Activated CD4-positive, alpha-beta T cell treated with anti-CD3 and anti-CD28 coated beads for 24 hours (primary cell): ENCODE results near the gene NRSN2.

Experiments
- DNase-seq, 2 donors: peaks; one replicate each; pipeline ENCODE4 v3.0.0-alpha.2; 2020; ENCODE audit warnings: low read depth in 2 of 2

NRSN2 gene

GRCh38 chr20:396619-397431, 49.9 kb downstream of the NRSN2 start:
- DNase-seq = no peak

- no peak for DNase-seq
Observed at GRCh38 chr20:397432-398237, 50.7 kb downstream of the NRSN2 start.

DNA sequence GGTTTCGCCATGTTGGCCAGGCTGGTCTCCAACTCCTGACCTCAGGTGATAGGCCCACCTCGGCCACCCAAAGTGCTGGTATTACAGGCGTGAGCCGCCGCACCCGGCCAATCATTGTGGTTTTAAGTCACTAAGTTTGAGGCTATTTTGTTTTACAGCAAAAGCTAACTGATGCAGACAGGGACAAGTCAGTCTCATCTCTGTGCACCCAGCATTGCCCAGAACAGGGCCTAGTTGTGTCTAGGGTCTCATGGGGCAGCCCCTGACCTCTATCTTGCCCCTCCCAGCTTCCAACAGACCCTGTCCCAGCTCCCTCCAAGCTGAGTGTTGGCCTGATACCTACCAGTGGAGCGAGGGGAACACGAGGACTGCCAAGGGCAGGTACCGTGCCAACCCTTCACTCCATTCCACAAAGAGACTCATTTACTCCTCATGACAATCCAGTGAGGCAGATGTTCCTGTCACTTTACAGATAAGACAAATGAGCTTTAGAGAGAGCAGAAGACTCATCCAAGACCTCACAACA, 52.3 kb downstream of the NRSN2 start:
- DNase-seq = no peak

DNA sequence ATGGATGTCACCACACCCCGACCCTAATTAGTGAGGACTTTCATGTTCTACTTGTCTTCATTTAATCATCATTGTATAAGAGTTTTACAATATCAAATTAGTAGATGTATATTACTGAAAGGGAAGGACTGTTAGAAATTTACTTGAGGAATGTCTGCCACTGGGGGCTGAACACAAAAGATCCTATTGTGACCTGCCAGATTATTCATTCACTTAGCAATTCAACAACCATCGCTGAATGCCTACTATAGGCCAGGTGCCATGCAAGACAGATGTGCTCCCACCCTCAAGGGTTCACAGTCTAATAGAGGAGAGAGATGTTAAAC, 53.2 kb downstream of the NRSN2 start:
- DNase-seq = no peak

DNA sequence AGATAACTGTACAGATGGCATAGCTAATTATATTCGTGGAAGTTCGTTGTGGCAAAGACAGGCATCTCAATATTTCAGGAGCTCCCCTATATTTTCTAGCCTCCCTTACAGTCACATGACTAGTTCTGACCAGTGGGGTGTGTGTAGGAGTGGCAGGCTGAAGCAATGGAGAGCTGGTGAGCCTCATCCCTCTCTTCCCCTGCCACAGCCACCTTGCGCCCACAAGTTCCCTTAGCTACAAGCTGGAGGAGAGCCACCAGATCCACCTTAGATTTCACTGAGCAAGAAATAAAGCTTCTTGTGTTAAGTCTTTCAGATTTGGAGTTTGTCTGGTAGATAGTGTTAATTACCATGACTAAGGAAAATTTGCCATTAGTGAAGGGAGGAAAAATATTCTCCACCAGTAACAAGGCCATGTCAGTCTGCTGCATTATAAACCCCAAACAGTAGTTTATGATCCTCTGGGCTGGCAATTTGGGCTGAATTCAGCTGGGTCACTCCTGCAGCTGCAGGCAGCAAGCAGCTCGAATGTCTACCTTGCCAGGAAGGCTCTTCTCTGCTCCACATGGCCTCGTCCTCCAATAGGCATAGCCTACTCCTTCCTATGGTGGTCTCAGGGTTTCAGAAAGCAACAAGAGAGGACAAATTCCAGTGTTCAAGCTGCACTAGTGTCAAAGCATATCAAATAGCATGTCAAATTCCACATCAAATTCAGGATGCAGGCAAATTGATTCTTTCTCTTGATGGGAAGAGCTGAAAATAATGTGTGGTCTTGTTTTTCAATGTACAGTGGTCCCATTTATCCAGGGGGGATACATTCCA, 53.8 kb downstream of the NRSN2 start:
- no peak for DNase-seq

GRCh38 chr20:401682-402495, 55.0 kb downstream of the NRSN2 start:
- no peak for DNase-seq

DNA sequence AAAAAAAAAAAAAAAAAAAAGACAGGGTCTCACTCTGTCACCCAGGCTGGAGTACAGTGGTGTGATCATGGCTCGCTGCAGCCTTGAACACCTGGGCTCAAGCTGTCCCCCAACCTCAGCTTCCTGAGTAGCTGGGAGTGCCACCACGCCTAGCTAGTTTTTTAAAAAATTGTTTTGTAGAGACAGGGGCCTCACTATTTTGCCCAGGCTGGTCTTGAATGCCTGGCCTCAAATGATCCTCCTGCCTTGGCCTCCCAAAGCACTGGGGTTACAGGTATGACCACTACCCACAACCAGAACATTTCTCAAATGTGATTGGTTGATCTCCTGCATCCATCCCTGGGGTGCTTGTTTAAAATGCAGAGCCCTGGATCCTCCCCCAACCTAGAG, 55.6 kb downstream of the NRSN2 start:
- DNase-seq = no peak

DNA sequence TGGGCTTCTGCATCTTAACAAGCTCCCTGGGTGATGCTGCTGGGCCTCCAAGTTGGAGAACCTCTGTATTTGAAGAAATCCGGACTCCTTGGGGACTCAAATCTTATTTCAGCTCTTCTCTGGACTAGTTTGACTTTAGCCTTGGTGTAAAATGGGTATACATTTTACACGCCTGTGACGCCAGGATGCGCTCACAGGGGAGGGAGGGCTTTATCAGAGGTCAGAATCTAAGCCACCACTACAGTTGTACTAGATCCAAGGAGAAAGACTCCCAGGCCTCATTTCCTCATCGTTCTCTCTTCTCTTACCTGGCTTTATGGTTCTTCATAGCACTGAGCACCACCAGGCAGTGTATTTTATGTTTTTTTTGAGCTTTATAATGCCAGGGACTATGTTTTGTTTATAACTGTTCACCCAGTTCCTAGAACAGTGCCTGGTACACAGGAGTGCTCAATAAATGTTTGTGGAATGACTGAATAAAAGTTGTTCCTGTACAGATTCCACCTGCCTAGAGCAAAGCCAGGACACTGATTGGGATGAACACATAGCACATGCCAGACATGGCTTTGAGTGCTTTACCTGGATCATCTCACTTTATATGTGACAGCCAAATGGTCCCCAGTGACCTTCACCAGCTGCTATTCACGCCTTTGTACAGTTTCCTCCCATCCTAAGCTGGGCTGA, 56.1 kb downstream of the NRSN2 start:
- no peak for DNase-seq

DNA sequence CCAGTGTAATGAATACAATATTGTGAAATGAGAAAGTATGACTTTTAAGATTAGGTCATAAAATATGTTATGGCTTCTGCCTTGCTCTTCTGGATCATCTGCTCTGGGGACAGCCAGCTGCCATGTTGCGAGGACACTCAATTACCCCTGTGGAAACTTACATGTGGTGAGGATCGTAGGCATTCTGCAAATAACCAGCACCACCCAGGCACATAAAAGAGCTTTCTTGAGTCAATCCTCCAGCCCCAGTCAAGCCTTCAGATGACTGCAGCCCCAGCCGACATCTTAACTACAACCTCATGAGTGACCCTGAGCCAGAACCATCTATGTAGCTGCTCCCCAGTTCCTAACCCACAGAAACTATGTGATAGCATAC, 56.7 kb downstream of the NRSN2 start:
- no peak for DNase-seq

DNA sequence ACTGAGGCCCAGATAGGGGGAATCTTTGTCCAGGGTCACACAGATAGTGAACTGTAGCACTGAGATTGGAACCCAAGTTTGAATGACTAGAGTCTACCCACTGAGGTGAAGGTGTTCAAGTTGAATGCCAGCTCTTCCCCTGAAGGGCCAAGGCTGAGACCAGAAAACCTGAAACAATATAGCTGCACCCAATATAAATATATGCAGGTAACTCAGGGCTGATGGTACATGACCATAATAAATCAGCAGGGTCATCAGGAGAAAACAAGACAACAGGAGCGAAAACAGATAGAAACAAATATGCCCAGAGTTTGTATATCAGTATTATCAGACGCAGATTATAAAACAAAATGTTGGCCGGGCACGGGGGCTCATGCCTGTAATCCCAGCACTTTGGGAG, 57.2 kb downstream of the NRSN2 start:
- no peak for DNase-seq
